Ecto neural progenitor cell (in vitro differentiated cells): ENCODE data around the gene PRKN.

Experiments
- DNase-seq: peaks from one replicate; pipeline ENCODE4 v3.0.0-alpha.2; 2018; ENCODE audit warnings: low spot score

Gene PRKN

GRCh38 chr6:162618448-162619002 lies 109.0 kb downstream of the PRKN start:
- no peak for DNase-seq

- no peak for DNase-seq
Measured at GRCh38 chr6:162615016-162615705, 112.4 kb downstream of the PRKN start.

GRCh38 chr6:162613310-162613709 lies 114.3 kb downstream of the PRKN start:
- DNase-seq = no peak

- no peak for DNase-seq
Measured at GRCh38 chr6:162612613-162613012, 115.0 kb downstream of the PRKN start.

- no peak for DNase-seq
Measured at GRCh38 chr6:162610351-162610750, 117.2 kb downstream of the PRKN start.

GRCh38 chr6:162605881-162606280 lies 121.7 kb downstream of the PRKN start:
- no peak for DNase-seq

GRCh38 chr6:162603231-162604015 lies 124.1 kb downstream of the PRKN start:
- no peak for DNase-seq

GRCh38 chr6:162602759-162603158 lies 124.8 kb downstream of the PRKN start:
- DNase-seq = no peak

- no peak for DNase-seq
Measured at GRCh38 chr6:162596676-162597075, 130.9 kb downstream of the PRKN start.

GRCh38 chr6:162591517-162591916 lies 136.0 kb downstream of the PRKN start:
- DNase-seq = no peak

- DNase-seq = no peak
Measured at GRCh38 chr6:162581988-162582780, 145.4 kb downstream of the PRKN start.

DNA sequence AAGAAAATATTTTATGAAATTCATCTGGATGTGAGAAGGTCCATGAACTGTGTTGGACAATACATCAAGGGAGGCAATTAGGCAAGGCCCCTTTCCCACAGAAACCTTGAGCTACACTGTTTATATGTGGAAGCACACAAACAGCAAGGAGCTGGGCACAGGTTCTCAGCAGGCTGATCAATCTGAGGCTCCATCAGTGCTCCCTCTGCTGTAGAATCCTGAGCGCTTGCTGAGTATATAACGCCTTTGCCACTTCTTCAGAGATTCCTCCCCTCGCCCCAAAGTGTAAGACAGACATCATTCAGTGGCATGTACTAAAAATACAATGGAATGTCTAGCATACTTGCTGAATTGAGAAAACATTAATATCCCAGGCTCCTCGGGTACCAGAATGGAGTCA lies 146.9 kb downstream of the PRKN start:
- DNase-seq = no peak

- no peak for DNase-seq
Measured at GRCh38 chr6:162576016-162576415, 151.6 kb downstream of the PRKN start.

GRCh38 chr6:162572240-162572639 lies 155.3 kb downstream of the PRKN start:
- no peak for DNase-seq

GRCh38 chr6:162568266-162568665 lies 159.3 kb downstream of the PRKN start:
- no peak for DNase-seq

DNA sequence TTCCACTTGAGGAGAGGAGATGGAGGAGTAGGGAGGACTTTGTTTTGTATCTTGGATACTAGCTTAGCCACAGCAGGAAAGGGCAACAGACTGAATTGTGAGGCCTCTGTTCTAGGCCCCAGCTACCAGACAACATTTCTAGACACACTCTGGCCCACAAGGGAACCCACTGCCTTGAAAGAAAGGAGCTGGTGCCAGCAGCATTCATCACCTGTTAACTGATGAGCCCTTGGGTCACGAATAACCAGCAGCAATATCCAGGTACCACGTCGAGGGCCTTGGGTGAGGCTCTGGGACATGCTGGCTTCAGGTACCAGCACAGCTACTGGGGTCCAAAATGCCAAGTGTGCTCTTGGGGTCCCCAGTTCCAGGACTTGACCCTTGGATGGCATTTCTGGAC lies 165.5 kb downstream of the PRKN start:
- no peak for DNase-seq

GRCh38 chr6:162560891-162561290 lies 166.7 kb downstream of the PRKN start:
- DNase-seq = no peak

DNA sequence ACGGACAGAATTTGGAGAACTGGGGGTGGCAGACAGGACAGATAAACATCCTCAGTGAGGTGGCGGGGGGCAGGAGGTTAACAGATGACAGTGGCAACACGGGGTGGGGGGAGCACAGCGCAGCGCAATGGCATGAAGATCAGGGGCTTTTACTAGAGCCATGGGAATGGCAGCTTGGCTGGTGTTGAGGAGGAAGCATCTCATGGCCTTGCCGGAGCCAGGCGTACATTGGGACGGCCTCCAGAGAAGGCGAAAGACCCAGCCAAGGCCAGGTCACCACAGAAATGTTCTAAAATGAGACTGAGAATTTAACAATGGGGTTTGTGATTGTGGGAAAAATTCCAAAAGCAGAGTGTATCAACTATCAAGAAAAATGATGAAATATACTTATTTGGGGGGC lies 173.0 kb downstream of the PRKN start:
- DNase-seq = no peak

DNA sequence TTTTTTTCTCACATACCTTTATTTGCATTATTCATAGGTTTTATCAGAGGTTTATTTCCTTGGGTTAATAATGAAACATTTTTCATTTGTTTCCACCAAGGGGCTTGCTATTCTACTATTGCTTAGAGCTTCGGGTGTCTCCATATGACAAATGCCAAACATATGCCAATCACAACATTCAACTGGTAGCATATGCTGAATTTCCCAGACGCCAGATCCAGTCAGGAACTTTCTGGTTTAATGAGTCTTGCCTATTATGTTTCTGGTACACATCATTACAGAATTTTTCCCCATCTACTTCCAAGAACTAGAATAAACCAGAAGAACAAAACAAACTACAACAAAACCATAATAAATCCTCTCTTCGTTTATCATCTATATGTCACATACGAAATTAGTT lies 180.7 kb downstream of the PRKN start:
- DNase-seq = no peak

GRCh38 chr6:162543221-162543620 lies 184.3 kb downstream of the PRKN start:
- DNase-seq = no peak

DNA sequence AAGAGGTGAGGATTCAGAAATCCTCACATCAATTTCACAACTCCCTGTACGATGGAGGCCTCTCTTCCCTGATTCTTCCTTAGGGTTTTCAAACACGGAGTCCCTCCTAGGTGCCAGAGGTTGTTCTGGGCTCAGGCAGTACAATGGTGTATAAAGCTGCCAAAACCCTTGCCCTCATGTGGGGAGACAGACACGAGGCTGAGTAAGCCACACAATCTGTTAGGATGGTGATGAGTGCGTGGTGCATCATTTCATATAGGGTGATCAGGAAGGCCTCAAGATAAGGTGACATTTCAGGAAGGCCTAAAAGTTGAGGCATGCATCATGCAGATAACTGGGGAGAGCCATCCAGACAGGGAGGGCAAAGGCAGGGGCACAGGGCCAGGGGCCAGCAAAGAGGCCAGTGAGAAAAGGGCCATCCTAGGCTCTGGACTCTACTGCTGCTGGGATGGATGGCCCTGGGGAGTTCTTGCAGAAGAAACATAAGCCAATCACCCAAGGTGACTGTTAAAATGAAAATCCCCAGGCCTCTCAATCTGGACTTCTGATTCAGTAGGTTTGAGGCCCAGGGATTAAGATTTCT lies 186.5 kb downstream of the PRKN start:
- DNase-seq = no peak

DNA sequence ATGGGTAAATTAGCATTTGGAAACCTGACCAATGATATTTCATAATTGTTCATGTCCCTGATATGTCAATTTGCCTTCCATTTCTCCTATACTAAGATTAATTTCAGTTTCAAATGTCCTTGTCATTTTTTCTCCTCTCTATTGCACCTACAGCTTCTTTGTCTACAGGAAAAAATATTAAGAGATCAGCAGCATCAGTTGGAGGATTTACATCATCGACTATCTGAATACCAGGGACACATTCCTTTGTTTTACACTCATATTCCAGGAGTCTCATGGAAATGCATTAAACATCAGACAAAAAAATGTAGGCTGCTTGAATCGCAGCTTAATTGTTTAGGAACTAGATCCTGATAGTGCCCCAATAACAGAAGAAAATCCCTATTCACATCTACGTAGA lies 188.2 kb downstream of the PRKN start:
- DNase-seq = no peak
